NCI-H2029 (cell line): Measurements from ENCODE around the gene ASCL1.

Source experiments
- DNase-seq: peaks from one replicate; lab custom pipeline; 2025; lab: John Stamatoyannopoulos, UW

ASCL1 gene

DNA sequence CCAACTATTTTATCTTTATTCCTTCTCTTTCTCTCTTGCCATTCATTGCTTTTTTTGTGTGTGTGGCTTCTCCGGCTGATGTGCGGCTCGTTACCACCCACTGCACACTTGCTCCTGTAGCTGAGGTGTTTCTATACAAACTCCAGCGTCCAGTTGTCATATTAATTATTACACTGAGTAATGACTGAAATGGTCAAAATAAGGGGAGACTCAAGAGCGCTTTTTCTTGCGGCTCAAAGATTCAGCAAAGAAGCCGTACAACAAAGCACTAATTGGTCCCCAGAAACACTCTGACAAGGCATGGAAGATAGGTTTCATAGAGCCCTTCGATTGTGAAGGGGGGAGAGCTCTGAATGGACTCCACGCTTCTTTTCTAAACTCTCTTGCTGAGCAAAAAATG lies 5.6 kb upstream of the ASCL1 start:
- peak; percentile 18 for DNase-seq

DNA sequence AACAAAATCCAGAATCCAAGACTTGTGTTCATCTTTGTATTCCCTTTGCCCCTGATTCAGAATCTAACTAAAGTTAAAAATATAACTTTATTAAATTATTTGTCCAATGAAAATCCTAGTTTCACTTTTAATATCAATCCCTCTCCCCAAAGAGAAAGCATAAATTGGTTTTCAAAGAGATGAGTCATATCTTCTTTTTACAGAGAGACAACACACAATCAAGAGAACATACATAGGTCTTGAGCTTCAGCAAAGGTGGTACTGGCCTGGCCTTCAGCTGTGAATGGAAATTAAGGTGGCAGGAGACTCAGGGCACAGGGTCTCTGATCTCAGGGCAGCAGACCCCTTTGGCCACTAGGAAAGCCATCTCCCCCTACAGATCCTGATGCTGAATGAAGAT lies 4.3 kb upstream of the ASCL1 start:
- DNase-seq: no peak

DNA sequence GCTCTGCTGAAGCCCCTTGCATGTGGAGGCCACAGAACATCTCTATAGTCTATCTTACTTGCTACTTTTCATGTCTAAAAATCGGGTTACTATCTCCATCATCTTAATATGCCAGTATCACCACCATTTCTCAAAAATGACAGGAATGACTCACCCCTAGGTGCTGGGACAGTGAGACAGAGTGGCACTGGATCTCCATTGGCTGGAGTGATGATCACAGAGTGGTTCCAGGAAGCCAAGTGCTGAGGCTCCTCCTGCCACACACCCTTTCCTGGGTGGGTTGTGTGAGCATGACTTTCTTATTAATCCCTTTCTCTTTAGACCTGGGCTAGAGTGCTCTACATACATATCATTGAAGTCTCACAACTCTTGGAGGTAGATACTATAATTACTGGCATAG lies 3.3 kb upstream of the ASCL1 start:
- peak; percentile 41 for DNase-seq

DNA sequence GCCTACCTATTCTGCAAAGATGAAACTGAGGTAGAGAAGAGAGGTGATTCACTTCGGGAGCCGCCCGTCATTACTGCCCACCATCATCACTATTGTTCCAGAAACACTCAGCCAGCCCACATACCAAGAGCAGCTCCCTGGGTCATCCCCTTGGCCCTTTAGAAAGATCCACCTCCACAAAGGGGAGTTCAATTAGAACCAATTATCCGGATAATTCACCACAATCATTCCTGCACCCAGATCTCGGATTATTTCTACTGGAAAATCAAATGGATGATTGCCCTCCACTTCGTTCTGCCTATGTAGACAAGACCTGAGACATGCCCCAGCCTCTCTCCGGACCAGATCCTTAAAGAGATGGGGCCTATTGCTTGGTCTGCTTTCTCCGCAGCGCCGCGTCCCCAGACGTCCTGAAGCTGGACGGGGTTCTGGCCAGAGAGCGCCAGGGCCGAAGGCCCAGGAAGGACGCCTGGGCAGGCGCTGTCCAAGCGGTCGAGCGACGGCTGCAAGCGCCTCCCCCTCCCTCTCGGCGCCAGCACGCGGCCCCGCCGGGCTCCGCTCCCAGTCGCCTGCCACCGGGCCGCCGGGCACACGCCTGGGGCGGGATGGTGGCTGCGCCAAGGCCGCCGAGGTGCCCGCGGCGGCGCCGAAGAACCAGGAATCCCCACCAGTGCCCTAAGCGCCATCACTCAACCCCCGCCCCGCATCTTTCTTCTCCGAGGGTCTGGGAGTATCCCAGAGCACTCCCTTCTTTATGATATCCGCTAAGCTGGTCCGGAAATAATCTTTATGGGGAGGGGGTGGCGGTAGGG lies 1.3 kb upstream of the ASCL1 start:
- DNase-seq: peak; percentile 65

DNA sequence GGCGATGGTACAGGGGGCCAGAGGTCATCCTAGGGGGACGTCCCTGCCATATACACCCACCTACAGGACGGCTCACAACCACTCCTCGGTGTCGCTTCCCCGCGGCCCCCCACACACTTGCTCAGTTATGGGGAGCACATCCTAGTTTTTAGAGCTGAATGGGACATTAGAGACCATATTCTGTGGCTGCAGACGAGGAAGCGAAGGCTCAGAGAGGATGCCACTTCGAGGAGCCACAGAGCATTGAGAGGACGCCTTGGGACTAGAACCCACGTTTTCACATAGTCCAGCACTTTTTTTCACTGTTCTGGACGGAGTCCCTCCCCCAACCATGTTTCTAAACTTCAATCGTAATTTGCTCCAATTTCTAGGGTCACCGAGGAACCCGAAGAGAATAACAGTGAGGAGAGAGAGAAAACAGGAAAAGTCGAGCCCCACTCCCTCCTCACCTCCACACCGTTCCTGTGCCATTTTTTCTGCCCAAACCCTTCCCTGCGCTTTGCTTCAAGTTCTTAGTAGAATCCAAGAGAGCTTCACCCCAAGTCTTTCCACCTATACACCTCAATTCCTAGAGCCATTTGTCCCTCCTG lies 641 bp upstream of the ASCL1 start:
- DNase-seq: peak; percentile 52

DNA sequence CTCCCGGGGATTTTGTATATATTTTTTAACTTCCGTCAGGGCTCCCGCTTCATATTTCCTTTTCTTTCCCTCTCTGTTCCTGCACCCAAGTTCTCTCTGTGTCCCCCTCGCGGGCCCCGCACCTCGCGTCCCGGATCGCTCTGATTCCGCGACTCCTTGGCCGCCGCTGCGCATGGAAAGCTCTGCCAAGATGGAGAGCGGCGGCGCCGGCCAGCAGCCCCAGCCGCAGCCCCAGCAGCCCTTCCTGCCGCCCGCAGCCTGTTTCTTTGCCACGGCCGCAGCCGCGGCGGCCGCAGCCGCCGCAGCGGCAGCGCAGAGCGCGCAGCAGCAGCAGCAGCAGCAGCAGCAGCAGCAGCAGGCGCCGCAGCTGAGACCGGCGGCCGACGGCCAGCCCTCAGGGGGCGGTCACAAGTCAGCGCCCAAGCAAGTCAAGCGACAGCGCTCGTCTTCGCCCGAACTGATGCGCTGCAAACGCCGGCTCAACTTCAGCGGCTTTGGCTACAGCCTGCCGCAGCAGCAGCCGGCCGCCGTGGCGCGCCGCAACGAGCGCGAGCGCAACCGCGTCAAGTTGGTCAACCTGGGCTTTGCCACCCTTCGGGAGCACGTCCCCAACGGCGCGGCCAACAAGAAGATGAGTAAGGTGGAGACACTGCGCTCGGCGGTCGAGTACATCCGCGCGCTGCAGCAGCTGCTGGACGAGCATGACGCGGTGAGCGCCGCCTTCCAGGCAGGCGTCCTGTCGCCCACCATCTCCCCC lies 777 bp downstream of the ASCL1 start:
- peak; percentile 44 for DNase-seq

DNA sequence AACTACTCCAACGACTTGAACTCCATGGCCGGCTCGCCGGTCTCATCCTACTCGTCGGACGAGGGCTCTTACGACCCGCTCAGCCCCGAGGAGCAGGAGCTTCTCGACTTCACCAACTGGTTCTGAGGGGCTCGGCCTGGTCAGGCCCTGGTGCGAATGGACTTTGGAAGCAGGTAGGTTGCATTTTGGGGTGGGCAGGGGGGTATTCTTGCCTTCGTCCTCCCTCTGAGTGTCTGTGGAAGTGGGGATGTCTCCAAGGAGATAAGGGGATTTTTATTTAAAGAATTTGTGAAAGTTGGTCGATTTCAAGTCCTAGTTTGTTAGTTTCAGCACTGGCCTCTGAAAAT lies 1.3 kb downstream of the ASCL1 start:
- no peak for DNase-seq

DNA sequence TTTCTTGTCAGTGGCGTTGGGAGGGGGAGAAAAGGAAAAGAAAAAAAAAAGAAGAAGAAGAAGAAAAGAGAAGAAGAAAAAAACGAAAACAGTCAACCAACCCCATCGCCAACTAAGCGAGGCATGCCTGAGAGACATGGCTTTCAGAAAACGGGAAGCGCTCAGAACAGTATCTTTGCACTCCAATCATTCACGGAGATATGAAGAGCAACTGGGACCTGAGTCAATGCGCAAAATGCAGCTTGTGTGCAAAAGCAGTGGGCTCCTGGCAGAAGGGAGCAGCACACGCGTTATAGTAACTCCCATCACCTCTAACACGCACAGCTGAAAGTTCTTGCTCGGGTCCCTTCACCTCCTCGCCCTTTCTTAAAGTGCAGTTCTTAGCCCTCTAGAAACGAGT lies 1.9 kb downstream of the ASCL1 start:
- no peak for DNase-seq

DNA sequence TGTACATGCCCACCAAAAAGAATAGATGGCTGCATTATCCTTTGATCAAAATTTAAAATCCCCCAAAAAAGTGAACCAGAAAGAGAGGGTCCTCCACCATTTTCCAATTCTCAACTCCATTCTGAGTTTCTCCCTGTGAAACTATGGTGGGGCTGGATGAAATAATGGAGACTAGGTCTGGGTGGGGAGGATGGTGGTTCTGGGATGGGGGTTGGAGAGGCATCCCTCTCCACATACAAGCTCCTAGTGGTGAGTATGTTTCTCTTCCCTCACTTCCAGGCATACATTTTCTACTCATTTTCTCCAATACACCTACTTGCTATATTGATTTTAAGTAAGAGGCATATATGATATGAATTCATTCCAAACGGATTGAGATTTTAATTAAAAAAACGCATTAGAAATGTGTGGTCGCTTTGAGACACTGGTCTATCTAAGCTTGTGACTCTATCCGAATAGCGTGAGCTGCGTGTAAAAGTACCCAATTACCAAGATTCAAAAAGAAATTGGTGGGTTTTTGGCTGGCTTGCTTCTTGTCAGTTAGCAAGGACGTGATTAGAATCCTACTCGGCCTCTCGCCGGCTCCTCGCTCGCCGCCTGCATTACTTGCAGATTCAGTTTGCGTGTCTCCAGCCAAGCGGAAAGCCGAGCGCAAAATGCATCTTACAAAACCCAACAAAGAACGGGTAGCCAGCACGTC lies 3.4 kb downstream of the ASCL1 start:
- DNase-seq: peak; percentile 84

DNA sequence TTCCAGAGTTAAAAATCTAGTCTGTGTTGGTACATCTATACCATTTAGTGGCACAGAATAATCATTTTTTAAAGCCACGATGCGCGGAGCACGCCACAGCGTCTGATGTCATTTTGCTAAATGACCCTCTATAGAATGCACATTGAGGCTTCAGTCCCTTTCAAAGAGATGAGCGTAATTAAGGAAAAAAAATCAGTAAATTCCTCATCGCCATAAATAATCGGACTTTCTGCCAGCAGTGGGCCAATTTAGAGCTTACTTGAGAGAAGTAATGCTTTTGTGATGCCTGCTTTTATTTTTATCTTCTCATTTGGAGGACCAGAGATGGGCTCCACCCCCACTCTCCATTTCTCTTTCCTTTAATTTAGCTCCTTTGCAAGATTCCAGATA lies 4.0 kb downstream of the ASCL1 start:
- peak; percentile 86 for DNase-seq

DNA sequence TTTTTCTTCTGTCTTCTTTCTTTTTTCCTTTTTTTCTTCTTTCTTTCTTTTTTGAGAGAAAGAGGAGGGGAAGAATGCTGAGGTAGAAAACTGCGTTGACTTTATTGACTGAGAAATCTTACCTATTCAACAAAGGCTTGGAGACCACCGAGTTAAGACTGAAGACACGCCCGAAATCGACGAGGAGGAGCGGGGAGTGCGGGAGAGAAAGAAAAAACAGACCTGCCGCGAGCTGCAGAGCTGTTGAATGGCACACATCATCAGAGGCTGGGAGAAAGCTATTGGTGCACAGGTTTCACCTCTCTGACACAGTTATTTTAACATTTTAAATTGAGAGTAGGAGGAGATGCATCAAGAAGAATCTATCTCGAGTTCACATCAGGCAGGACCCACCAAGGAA lies 5.1 kb downstream of the ASCL1 start:
- DNase-seq: no peak

DNA sequence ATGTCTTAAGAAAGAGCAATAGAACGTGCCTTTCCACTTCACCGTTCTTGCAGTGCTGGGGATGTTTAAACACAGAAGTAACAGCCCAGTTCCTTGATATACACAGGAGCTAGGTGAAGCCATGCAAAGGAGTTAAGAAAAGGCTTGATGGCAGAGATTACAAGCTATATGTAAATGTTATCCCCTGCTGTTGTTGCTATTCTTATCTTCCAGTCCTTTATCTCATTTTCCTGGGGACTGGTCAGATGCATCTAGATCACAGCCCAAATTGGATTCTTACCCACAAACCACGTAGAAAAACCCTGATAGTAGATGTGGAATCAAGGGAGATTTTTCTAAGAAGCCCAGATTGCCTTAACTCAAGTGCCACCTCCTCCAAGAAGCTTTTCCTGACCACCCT lies 5.5 kb downstream of the ASCL1 start:
- no peak for DNase-seq

DNA sequence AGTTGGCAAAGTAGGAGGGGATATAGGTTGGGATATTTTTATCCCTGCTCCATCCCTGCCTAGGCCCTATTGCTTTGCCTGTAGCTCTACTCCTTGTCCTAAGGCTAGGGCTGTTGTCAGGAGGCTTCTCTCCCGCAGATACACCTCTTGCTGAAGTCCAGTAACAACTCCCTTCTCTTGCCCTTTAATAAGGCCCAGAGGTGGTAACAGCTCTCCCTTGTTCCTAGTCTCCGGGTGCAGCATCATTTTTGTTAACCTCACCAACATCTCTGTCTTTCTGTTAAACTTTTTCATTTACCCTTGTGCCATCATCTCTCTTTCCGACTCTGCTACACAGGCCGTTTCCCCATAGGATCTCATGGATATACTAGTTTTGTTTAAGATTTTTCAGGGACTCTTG lies 6.3 kb downstream of the ASCL1 start:
- no peak for DNase-seq

DNA sequence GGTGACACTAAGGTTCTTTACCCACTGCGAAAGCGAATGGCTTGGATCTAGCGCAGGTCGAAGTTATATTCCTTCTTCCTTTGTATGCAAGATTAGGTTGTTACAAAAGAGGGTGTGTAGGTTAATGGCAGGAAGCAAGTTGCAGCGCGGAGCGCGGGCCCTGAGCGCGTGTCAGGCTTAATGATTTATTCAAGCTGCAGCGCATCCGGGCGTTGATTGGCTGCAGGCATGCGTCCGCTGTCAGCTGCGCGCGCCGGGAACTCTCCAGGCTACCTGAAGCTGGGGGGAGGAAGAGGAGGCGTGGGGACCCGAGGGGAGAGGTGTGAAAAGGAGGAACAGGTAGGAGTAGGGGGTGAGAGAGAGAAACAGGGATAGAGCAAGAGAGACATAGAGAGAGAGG lies 7.4 kb downstream of the ASCL1 start:
- peak; percentile 91 for DNase-seq

DNA sequence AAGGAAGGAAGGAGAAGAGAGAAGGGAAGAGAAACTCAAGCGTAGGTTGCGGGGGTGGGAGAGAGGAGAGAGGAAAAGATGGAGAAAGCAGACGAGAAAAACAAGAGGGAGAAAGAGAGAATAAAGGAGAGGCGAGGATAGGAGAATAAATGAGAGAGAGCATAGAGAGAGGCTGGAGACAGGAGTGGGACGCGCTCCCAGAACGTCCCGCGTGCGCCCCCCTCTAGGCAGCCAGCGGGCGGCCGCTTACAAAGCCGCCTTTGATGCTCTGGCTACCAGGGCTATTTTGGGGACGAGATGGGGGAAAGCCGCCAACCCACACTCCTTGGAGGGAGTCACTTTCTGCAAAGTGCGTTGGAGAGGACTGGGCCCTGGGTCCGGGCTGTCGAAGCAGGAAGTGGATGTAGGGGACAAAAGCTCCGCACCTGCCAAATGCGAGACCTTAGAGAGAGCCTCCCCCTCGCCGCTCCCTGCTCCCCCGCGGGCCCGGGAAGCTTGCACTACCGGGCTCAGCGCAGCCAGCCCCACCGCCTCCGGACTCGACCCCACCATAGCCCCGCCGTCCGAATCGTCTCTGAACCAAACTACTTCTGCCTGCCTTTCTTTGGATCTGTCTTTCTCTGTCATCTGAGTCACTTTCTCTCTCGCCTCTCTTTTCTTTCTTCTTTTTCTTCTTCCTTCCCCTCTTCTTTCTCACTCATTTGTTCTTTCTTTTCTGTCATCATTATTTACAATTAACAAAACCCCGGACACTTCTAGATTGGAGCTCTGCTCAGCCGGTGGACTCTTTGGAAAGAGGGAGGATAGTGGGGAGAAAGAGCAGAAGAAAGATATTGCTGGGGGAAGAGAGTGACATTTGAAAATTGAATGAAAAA lies 8.0 kb downstream of the ASCL1 start:
- peak; percentile 63 for DNase-seq

DNA sequence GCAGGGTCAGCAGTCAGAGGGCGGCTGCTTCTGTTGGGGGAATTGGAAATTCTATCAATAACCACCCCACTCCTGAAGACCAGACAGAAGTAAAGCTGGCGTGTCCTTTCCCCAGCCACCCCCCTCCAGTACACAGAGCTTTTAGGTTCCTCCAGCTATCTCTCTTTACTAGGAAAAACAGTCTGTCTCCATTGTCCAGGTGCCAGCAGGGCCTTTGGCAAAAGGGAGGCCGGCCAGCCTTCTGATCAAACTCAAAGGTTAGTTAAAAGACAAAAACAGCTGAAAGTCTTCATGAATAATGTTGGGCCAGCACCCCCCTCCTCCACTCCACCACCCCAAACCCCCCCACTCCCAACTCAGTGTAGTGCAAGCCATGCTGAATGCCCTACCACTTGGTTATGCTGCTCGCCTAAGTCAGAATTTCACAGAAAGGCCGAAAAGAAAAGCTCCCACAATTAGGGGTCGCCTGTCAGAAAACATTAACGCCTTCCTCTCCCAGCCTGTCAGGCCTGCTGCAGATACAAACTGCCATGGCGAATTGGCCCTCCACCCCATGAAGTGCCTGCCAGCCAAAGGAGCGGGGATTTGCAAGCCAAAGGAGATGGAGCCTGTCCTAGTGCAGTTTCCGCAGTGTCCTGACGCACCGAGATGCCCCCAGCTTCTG lies 8.9 kb downstream of the ASCL1 start:
- no peak for DNase-seq

DNA sequence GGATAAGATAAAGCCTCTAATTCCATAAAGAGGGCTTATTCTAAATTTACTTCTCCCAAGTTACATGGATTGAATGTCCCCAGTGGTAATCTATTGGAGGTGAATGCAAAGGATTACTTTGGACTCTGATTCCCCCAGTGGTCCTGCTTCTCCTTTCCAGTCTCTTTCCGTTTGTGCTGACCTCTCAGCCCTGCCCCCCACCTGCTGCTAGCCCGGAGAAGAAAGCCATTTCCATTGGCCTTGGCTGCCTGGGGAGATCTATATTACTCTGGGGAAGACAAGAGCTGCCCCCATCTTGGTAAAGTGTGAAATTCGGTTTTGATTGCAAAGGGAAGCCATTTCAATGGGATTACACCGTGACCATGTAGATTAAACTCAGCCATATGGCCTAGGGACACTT lies 13.3 kb downstream of the ASCL1 start:
- DNase-seq: no peak

DNA sequence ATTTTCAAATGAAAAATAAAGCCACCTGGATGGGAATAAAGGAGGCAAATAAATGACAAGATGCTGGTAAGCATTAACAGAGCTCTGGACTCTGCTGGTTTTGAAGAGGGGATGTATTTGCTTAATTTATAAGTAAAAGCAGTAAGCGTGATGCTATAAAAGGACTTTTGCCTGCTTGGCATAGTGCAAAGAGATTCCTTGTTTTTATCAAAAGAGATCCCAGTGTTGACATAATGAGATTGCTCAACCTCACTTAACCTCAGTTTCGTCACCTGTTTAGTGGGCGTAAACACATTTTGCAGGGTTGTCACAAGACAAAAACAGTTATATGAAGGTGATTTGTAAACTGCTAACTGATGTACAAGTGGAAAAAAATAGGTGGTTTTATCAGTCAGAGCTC lies 13.8 kb downstream of the ASCL1 start:
- DNase-seq: peak; percentile 62

DNA sequence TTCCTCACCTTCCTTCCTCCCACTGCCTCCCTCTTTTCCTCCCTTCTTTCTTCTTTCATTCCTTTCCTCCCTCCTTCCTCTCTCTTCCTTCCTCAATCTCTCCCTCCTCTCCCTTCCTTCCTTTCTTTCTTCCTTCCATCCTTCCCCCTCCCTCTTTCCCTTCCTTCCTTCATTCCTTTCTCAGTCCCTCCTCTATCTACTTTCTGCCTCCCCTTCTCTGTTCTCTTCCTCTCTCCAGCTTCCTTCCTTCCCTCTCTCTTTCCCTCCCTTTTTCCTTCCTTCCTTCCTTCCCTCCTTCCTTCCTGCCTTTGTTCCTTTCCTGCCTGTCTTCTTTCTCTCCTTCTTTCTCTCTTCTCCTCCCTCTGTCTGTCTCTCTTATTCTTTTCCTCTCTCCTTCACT lies 16.1 kb downstream of the ASCL1 start:
- no peak for DNase-seq

DNA sequence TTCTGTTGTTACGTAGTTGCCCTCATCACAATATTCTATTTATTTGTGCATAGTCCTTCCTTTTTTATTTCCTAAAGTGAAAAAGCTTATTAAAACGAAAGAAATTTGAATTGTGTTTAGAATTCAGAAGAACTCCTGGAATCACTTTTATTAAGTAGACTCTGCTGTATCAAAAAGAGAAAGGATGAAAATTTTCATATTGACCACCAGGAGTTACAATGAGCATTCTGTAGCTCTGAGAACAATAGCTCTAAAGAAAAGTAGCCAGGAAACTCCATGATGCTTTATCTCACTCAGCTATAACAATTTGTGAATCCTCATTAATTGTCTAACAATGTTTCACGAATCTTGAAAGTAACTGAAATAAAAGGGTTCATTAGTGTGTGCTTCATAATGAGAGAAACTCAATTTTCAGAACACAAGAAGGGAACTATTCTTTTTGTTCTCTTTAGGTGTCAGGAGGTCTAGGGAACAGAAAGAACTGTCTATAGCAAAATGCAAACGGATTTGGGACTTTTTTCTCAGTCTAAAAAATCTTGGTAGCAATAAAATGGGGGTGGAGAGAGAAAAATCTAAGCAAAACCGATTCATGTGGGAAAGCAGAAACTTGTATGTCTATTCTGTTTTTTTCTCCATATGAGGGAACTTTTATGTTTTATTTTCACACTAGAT lies 19.3 kb downstream of the ASCL1 start:
- DNase-seq: no peak
